Spinal cord (tissue), 10 donors: Measurements from ENCODE around the gene CHURC1. TPM values are rescaled to one million over a fixed set of nuclear protein-coding genes. Genes with fewer than 3 reads are reported as not detected.
A peak's percentile ranks its signal among the peaks of the same experiment; 100 is the strongest.

Source experiments
- DNase-seq, 6 donors: peaks; one replicate each; pipeline versions ENCODE4 v3.0.0 to v3.0.0-alpha.2; 2013 to 2015; ENCODE audit warnings: low spot score in 6 of 6, low read depth in 4 of 6
- H3K27ac ChIP-seq: one replicate; pipeline ENCODE4 v1.5.1; 2013; ENCODE audit warnings: low read depth, low read length, control low read depth
- H3K27me3 ChIP-seq: one replicate; pipeline ENCODE4 v1.6.1; 2013; ENCODE audit warnings: low read length; ENCODE audit not compliant: control insufficient read depth, insufficient read depth
- H3K36me3 ChIP-seq: one replicate; pipeline ENCODE4 v1.6.1; 2013; ENCODE audit warnings: low read length; ENCODE audit not compliant: control insufficient read depth, insufficient read depth
- H3K4me1 ChIP-seq: one replicate; pipeline ENCODE4 v1.6.1; 2013; ENCODE audit warnings: low read length; ENCODE audit not compliant: control insufficient read depth, insufficient read depth
- H3K4me3 ChIP-seq: one replicate; pipeline ENCODE4 v1.5.1; 2013; ENCODE audit warnings: low read depth, low read length, control low read depth
- H3K9me3 ChIP-seq: one replicate; pipeline ENCODE4 v1.6.1; 2013; ENCODE audit warnings: low read length; ENCODE audit not compliant: control insufficient read depth, insufficient read depth
- WGBS: methylation state at CpG from one replicate; pipeline ENCODE4 v1.1.5; 2013; ENCODE audit warnings: missing lambda C conversion rate; ENCODE audit not compliant: insufficient coverage; 5-methylcytosine and 5-hydroxymethylcytosine counted together
- polyA plus RNA-seq, 2 donors: library from polyadenylated mRNA; unstranded; fragments of 120-200 nt; gene quantifications; one replicate each; pipeline ENCODE4 v1.2.1, GENCODE V29; 2013; ENCODE audit not compliant: insufficient read length in 2 of 2
- total RNA-seq, 2 donors: library from RNA; depleted of rRNA in 1 of 2; stranded (reverse); fragments of 120-200 nt in 1 of 2; fragments of >200 nt in 1 of 2; gene quantifications; one replicate each; pipeline versions ENCODE4 v1.2.3 to v1.2.4, GENCODE V29; 2013 to 2014
- donor health status: healthy.

The CHURC1 gene
- total and polyA plus RNA-seq, 4 donors: 38.7 to 67.5 (median 53.9) TPM

- H3K9me3 ChIP-seq: peaks cover 1% of the 10 kb centered on the region
- H3K4me1 ChIP-seq: peaks cover 14% of the 10 kb centered on the region
- H3K36me3 ChIP-seq: no peaks in the 10 kb centered on the region
- 82% methylated on average over 1 of the region's 4 CpGs for WGBS
- H3K4me3 ChIP-seq: no peak overlapping the region
- H3K27me3 ChIP-seq: no peaks in the 10 kb centered on the region
- H3K27ac ChIP-seq: no peak overlapping the region
- no peak for DNase-seq
These were observed 38.9 kb upstream of the CHURC1 start for GRCh38 chr14:64875350-64875749.

DNA sequence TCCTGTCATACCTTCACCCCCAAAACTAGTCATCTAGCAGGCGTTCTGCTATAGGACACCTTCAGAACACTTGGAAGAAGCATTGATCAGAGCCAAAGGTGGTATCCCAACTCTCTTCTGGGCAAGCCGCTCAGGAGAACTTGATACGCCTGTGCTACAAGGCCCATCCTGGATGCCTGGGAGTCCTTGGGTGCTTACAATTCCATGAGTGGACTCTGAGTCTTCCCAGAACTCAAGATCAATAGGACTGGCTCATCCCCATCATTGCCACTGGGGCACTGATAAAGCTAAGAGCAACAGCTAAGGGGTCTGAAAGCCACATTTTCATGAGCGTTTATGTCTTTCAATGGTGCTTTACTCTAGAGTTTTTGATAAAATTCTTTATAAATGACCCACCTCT lies 36.4 kb upstream of the CHURC1 start:
- H3K4me3 ChIP-seq: no peak overlapping the region
- no peak overlapping the region for H3K27ac ChIP-seq
- no peaks in the 10 kb centered on the region for H3K9me3 ChIP-seq
- H3K27me3 ChIP-seq: peaks cover 11% of the 10 kb centered on the region
- no peak for DNase-seq
- H3K36me3 ChIP-seq: no peaks in the 10 kb centered on the region
- H3K4me1 ChIP-seq: peaks cover 18% of the 10 kb centered on the region
- WGBS: 94% methylated on average over 3 of the region's 4 CpGs

DNA sequence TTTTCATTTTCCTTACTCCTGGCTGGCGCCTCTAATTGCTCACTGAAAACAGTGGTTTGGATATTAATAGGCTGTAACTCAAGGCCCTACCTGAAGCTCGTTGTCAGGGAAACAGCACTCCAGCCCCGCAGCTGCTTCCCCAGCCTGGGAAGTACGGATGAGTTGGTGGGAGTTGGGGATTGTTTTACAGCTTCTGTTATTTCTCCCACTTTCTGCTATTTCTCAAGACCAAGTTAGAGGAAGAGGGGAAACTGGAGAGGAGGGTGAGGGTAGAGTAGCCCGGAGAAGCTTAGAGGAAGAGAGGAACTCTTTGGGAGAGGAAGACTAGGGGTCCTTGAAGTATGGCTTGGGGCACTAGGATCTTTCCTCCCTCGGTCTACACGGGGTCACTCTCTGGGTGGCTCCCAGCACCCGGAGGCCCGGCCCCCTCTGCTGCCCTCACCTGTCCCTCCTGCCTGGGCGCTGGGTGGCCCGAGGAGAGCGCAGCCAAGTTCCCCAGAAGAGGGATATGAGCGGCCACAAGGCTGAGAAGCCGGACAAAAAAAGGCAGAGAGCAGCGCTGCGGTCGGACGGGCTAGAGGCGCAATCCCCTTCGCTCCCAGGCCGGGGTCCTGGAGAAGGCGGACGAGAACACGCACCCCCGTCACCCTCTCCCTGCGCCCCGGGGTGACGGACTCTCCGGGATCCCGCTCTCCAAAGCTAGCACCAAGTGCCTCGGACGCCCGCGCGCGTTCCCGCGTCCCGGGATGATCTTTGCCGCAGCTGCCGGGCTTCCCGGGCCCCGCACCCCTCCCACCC lies 35.2 kb upstream of the CHURC1 start:
- peaks cover 18% of the 10 kb centered on the region for H3K4me1 ChIP-seq
- DNase-seq: peak in 2 of 6 donors; percentile 53 to 83
- WGBS: under 1% methylated on average over 39 of the region's 43 CpGs
- no peak overlapping the region for H3K27ac ChIP-seq
- no peaks in the 10 kb centered on the region for H3K9me3 ChIP-seq
- H3K36me3 ChIP-seq: no peaks in the 10 kb centered on the region
- H3K4me3 ChIP-seq: peak overlapping the region; percentile 48
- H3K27me3 ChIP-seq: peaks cover 11% of the 10 kb centered on the region

- H3K9me3 ChIP-seq: no peaks in the 10 kb centered on the region
- peak in 2 of 6 donors; percentile 80 to 89 for DNase-seq
- WGBS: 0% methylated on average over 61 of the region's 61 CpGs
- H3K27me3 ChIP-seq: peaks cover 11% of the 10 kb centered on the region
- peak within 1 kb of the TSS; percentile 48 for H3K4me3 ChIP-seq
- H3K4me1 ChIP-seq: peaks cover 18% of the 10 kb centered on the region
- no peaks in the 10 kb centered on the region for H3K36me3 ChIP-seq
- H3K27ac ChIP-seq: peak within 1 kb of the TSS; percentile 2
These were observed 34.5 kb upstream of the CHURC1 start, which contains the start of gene SPTB for GRCh38 chr14:64879635-64880220. TSS of gene SPTB (minus strand) at chr14:64879907. CDS start at chr14:64823094, 56,813 bp downstream.

DNA sequence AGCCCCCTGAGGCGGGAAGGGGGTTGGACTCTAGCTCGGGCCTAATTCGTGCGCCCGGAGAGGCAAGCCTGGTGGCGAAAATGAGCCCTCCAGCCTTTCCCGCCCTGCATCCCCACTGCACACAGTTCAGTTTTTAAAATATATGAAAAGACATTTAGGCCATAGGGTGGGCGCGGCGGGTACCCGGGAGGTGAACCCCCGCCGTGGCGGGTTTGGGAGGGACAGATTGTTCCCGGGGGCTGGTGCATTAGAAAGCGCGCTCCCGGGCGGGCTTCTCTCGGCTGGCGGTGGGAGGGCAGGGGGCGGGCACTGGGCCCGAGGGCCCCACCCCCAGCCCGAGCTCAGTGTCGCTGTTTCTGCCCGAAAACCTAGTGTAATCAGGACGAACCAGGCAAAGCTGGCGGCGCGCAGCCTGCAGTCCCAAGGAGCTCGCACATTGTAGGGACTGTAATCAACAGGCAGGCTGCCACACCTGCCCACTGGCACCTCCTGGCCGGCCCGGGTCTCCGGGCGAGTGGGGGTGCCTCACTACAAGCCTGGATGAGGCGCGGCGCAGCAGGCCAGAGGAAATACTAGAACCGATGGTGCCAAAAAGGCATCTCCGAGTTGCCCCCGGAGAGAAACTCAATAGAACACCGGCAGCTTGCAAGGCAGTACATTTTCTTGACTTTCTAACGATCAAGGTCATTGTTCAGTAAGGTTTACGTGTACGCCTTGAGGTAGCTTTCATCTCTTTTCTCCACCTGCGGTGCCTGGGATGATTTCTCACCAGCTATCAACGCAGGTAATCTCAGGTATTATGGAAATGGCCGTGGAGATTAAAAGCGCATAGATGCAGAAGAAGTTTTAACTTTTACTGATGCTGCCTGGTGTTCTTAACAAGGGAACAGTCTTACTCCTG lies 33.8 kb upstream of the CHURC1 start:
- H3K4me3 ChIP-seq: peak overlapping the region; percentile 48
- H3K27ac ChIP-seq: peak overlapping the region; percentile 2
- no peaks in the 10 kb centered on the region for H3K9me3 ChIP-seq
- 0% methylated on average over 36 of the region's 49 CpGs for WGBS
- peak in 5 of 6 donors; percentile 47 to 92 (median 66) for DNase-seq
- peaks cover 18% of the 10 kb centered on the region for H3K4me1 ChIP-seq
- peaks cover 11% of the 10 kb centered on the region for H3K27me3 ChIP-seq
- H3K36me3 ChIP-seq: no peaks in the 10 kb centered on the region

DNA sequence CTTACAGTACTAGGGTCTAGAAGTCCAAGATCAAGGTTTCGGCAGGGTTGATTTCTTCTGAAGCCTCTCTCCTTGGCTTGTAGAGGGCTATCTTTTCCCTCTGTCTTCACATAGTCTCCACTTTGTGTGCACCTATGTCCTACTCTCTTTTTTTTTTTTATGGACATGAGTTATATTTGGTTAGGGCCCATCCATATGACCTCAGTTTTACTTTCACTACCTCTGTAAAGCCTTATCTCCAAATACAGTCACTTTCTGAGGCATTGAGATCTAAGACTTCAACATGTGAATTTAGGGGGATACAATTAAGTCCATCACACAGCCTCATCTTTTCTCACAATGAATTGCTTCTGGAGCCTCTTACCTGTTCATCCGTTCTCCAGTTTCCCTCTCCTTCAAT lies 28.7 kb upstream of the CHURC1 start:
- Histone ChIP-seq H3K27me3 (peaks cover 11% of the 10 kb centered on the region), H3K4me1 (peaks cover 2% of the 10 kb centered on the region), H3K9me3 (no peaks in the 10 kb centered on the region), H3K36me3 (no peaks in the 10 kb centered on the region), H3K27ac (no peak overlapping the region), H3K4me3 (no peak overlapping the region)
- 83% methylated on average over 2 of the region's 2 CpGs for WGBS
- DNase-seq: no peak

DNA sequence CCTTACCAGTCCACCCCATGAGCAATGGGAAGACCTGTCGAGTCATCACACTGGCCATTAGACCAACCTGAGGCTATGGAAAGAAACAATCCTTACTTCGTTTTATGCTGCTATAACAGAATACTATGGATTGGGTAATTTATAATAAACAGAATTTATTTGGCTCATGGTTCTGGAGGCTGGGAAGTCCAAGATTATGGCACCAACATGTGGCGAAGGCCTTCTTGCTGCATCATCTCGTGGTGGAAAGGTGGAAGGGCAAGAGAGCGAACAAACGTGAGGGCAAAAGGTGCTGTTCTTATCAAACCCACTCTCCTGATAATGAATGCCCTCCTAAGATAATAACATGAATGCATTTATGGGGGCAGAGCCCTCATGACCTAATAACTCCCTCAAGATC lies 24.9 kb upstream of the CHURC1 start:
- no peaks in the 10 kb centered on the region for H3K27me3 ChIP-seq
- no peaks in the 10 kb centered on the region for H3K9me3 ChIP-seq
- H3K4me1 ChIP-seq: no peaks in the 10 kb centered on the region
- DNase-seq: no peak
- no peaks in the 10 kb centered on the region for H3K36me3 ChIP-seq
- no peak overlapping the region for H3K4me3 ChIP-seq
- 100% methylated on average over 2 of the region's 6 CpGs for WGBS
- H3K27ac ChIP-seq: no peak overlapping the region

- Histone ChIP-seq H3K4me3 (no peak overlapping the region), H3K9me3 (no peaks in the 10 kb centered on the region), H3K27me3 (no peaks in the 10 kb centered on the region), H3K4me1 (no peaks in the 10 kb centered on the region), H3K36me3 (no peaks in the 10 kb centered on the region), H3K27ac (no peak overlapping the region)
- DNase-seq: no peak
- 40% methylated on average over 1 of the region's 4 CpGs for WGBS
These were observed 22.9 kb upstream of the CHURC1 start for GRCh38 chr14:64891173-64891838.

DNA sequence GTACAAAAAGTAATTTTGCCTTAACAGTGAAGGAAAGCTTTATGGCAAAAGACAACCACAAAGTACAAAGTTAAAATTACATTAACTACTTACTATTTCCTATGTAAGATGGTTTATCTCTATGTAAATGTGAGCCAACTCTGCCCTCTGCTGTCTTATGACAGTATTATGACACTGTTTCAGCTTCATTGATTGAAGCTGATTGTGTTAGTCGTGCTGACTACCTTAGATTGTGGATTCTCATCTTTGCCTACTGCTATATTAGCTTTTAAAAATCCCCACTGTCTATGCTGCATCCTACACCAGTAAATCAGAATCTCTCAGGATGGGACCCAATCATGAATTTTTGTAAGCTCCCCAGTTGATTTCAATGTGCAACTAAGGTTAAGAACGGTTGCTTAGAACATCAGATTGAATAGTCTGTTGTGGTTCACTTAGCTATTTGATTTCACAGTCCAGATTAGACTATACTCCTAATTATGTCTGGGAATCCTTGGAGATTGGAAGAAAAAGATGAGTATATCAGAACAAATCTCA lies 22.3 kb upstream of the CHURC1 start:
- DNase-seq: peak in 2 of 6 donors; percentile 83 to 95
- H3K27me3 ChIP-seq: no peaks in the 10 kb centered on the region
- H3K4me1 ChIP-seq: no peaks in the 10 kb centered on the region
- no peaks in the 10 kb centered on the region for H3K36me3 ChIP-seq
- H3K27ac ChIP-seq: no peak overlapping the region
- no peak overlapping the region for H3K4me3 ChIP-seq
- H3K9me3 ChIP-seq: no peaks in the 10 kb centered on the region
- WGBS: no CpG with 5 or more reads among the region's 2 CpGs
